ENCODE measurements around the gene CLDN2.

DNA sequence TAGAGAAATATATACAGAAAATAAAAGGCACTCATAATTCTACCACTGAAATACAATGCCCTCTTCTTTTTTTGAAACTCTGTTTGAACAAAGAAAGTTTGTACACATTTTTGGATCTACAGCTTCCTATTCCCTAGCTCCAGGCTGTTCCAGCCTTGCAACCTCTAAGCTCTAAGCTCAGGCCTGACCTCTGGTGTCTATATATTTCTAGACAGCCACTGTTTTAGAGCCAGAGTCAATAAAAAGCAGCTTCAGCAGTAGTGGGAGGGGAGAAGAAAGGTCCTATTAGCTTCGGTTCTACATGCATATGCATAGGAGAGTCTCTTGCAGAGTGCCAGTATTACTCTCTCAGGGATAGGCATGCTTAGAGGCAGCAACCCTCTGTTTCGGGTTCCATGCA, 39.7 kb downstream of the CLDN2 start:
- TF ChIP-seq POLR2A (IDR thresholded peaks at IDR 0.05; ENCODE audit: low read length), result no peak
- no peak for TF ChIP-seq GATA1 (IDR thresholded peaks at IDR 0.05; ENCODE audit: low read depth, low read length)

Data from erythroblast (primary cell).